SK-N-SH treated with all-trans-retinoic acid at 6 μM for 48 hours (cell line): ENCODE data around the gene BSN.

Source experiments
- ATAC-seq: fragments of 200-7000 bp; cut with Tn5 transposase; 3 replicates; pipeline ENCODE4 v1.9.1; 2020; ENCODE audit warnings: mild to moderate bottlenecking, moderate library complexity
- BACH2 ChIP-seq: fragments of 250-450 bp; sonication (Bioruptor Pico); IDR thresholded peaks from 2 replicates; pipeline ENCODE4 v1.9.0; 2021; ENCODE audit warnings: mild to moderate bottlenecking, borderline replicate concordance
- CREB5 ChIP-seq: fragments of 250-450 bp; sonication (Bioruptor Pico); IDR thresholded peaks from 2 replicates; pipeline ENCODE4 v1.5.1; 2020; ENCODE audit warnings: low read depth, mild to moderate bottlenecking, moderate library complexity
- CSDC2 ChIP-seq: fragments of 250-450 bp; sonication (Bioruptor Pico); IDR thresholded peaks from 2 replicates; pipeline ENCODE4 v1.5.0; 2020; ENCODE audit warnings: mild to moderate bottlenecking, moderate library complexity
- CSRNP3 ChIP-seq: fragments of 250-450 bp; sonication (Bioruptor Pico); IDR thresholded peaks from 2 replicates; pipeline ENCODE4 v1.5.1; 2021; ENCODE audit warnings: mild to moderate bottlenecking, moderate library complexity
- ESRRG ChIP-seq: fragments of 250-450 bp; sonication (Bioruptor Pico); IDR thresholded peaks from 2 replicates; pipeline ENCODE4 v1.6.1; 2021; ENCODE audit warnings: mild to moderate bottlenecking
- GLIS3 ChIP-seq: fragments of 250-450 bp; sonication (Bioruptor Pico); IDR thresholded peaks from 2 replicates; pipeline ENCODE4 v1.5.0; 2020; ENCODE audit warnings: mild to moderate bottlenecking, moderate library complexity
- ISL1 ChIP-seq: fragments of 250-450 bp; sonication (Bioruptor Pico); IDR thresholded peaks from 2 replicates; pipeline ENCODE4 v2.1.2; 2022; ENCODE audit warnings: mild to moderate bottlenecking, moderate library complexity
- OSR1 ChIP-seq: fragments of 250-450 bp; sonication (Bioruptor Pico); IDR thresholded peaks from 2 replicates; pipeline ENCODE4 v1.8.0; 2022; ENCODE audit warnings: moderate library complexity, mild to moderate bottlenecking, inconsistent platforms
- PATZ1 ChIP-seq: fragments of 250-450 bp; sonication (Bioruptor Pico); IDR thresholded peaks from 2 replicates; pipeline ENCODE4 v1.8.0; 2020; ENCODE audit warnings: mild to moderate bottlenecking, moderate library complexity, borderline replicate concordance
- PPARA ChIP-seq: fragments of 250-450 bp; sonication (Bioruptor Pico); IDR thresholded peaks from 2 replicates; pipeline ENCODE4 v1.5.0; 2020; ENCODE audit warnings: mild to moderate bottlenecking, borderline replicate concordance
- RARB ChIP-seq: fragments of 250-450 bp; sonication (Bioruptor Pico); IDR thresholded peaks from 2 replicates; pipeline ENCODE4 v1.8.0; 2021; ENCODE audit warnings: mild to moderate bottlenecking, moderate library complexity
- TOX ChIP-seq: fragments of 250-450 bp; sonication (Bioruptor Pico); IDR thresholded peaks from 2 replicates; pipeline ENCODE4 v1.8.0; 2021; ENCODE audit warnings: mild to moderate bottlenecking, moderate library complexity, borderline replicate concordance
- TSHZ2 ChIP-seq: fragments of 250-450 bp; sonication (Bioruptor Pico); IDR thresholded peaks from 2 replicates; pipeline ENCODE4 v1.5.0; 2020; ENCODE audit warnings: mild to moderate bottlenecking, moderate library complexity
- ZFP3 ChIP-seq: fragments of 250-450 bp; sonication (Bioruptor Pico); IDR thresholded peaks from 2 replicates; pipeline ENCODE4 v1.5.0; 2020; ENCODE audit warnings: mild to moderate bottlenecking, moderate library complexity
- ZFP30 ChIP-seq: fragments of 450-650 bp; formaldehyde crosslinking; IDR thresholded peaks from 2 replicates; pipeline ENCODE4 v1.5.0; 2022; ENCODE audit warnings: mild to moderate bottlenecking, moderate library complexity
- ZNF565 ChIP-seq: fragments of 450-650 bp; formaldehyde crosslinking; conservative IDR thresholded peaks from 2 replicates; pipeline ENCODE4 v1.5.0; 2020; ENCODE audit warnings: low read depth, mild to moderate bottlenecking, moderate library complexity
- ZNF70 ChIP-seq: fragments of 450-650 bp; formaldehyde crosslinking; IDR thresholded peaks from 2 replicates; pipeline ENCODE4 v1.5.0; 2020; ENCODE audit warnings: mild to moderate bottlenecking, moderate library complexity
- ZNF8 ChIP-seq: fragments of 450-650 bp; formaldehyde crosslinking; IDR thresholded peaks from 2 replicates; pipeline ENCODE4 v1.5.0; 2020; ENCODE audit warnings: mild to moderate bottlenecking, moderate library complexity

BSN gene

GRCh38 chr3:49717211-49717958 lies 163.1 kb downstream of the BSN start:
- TF ChIP-seq ISL1 (CRISPR knock-in tag), result no peak
- TF ChIP-seq RARB (CRISPR knock-in tag), result no peak
- no peak for TF ChIP-seq TSHZ2 (CRISPR knock-in tag)
- no peak for TF ChIP-seq CSRNP3 (CRISPR knock-in tag)
- TF ChIP-seq PPARA (CRISPR knock-in tag), result no peak
- TF ChIP-seq CSDC2 (CRISPR knock-in tag), result no peak
- no peak for TF ChIP-seq ZNF8 (CRISPR knock-in tag)
- TF ChIP-seq ZNF70 (CRISPR knock-in tag), result no peak
- no peak for TF ChIP-seq CREB5 (CRISPR knock-in tag)
- TF ChIP-seq ZNF565 (CRISPR knock-in tag), result no peak
- TF ChIP-seq, all 23 proteins: peak for 0
- no peak for ATAC-seq

- ATAC-seq, result no peak
These were observed 163.9 kb downstream of the BSN start for GRCh38 chr3:49717959-49718857.

GRCh38 chr3:49718858-49719213 lies 164.6 kb downstream of the BSN start:
- no peak for ATAC-seq
- TF ChIP-seq OSR1 (CRISPR knock-in tag), result no peak
- TF ChIP-seq ZNF8 (CRISPR knock-in tag), result no peak
- TF ChIP-seq PATZ1, result no peak
- no peak for TF ChIP-seq CSDC2 (CRISPR knock-in tag)
- no peak for TF ChIP-seq GLIS3 (CRISPR knock-in tag)
- no peak for TF ChIP-seq ZFP30 (CRISPR knock-in tag)
- TF ChIP-seq ZNF565 (CRISPR knock-in tag), result no peak
- TF ChIP-seq ISL1 (CRISPR knock-in tag), result no peak
- TF ChIP-seq ZFP3, result no peak
- TF ChIP-seq ZNF70 (CRISPR knock-in tag), result no peak
- no peak for TF ChIP-seq BACH2 (CRISPR knock-in tag)
- TF ChIP-seq TSHZ2 (CRISPR knock-in tag), result no peak
- TF ChIP-seq ESRRG, result no peak
- TF ChIP-seq CREB5 (CRISPR knock-in tag), result no peak

More at GRCh38 chr3:49717959-49718857, 163.9 kb downstream of the BSN start:
- TF ChIP-seq ZFP30 (CRISPR knock-in tag), result no peak
- TF ChIP-seq ZFP3, result no peak
- TF ChIP-seq ISL1 (CRISPR knock-in tag), result no peak
- TF ChIP-seq PPARA (CRISPR knock-in tag), result no peak
- TF ChIP-seq CSRNP3 (CRISPR knock-in tag), result no peak
- TF ChIP-seq TOX (CRISPR knock-in tag), result no peak
